Measurements from ENCODE around the gene RGR.

- TF ChIP-seq EP300 (IDR thresholded peaks at IDR 0.05; ENCODE audit: borderline replicate concordance): no peak
- TF ChIP-seq FOXM1 (IDR thresholded peaks at IDR 0.05; ENCODE audit: borderline replicate concordance, low read depth): no peak
- TF ChIP-seq MAX (IDR thresholded peaks at IDR 0.05): no peak
- no peak for TF ChIP-seq NFIC (IDR thresholded peaks at IDR 0.05)
- no peak for TF ChIP-seq EGR1 (IDR thresholded peaks at IDR 0.05)
- TF ChIP-seq YY1 (IDR thresholded peaks at IDR 0.05; ENCODE audit: low read depth): no peak
- TF ChIP-seq REST (IDR thresholded peaks at IDR 0.05; ENCODE audit: low read depth): no peak
- no peak for TF ChIP-seq RAD21 (IDR thresholded peaks at IDR 0.05; ENCODE audit: low read depth)
These were observed 3.6 kb upstream of the RGR start, which contains the start of gene LRIT1 for GRCh38 chr10:84241185-84241790.
